Measurements from ENCODE around the gene MYZAP. TPM values are rescaled to one million over a fixed set of nuclear protein-coding genes. Genes with fewer than 3 reads are reported as not detected.

MYZAP gene
- total RNA-seq, 2 donors from 2014 or later: not detected

DNA sequence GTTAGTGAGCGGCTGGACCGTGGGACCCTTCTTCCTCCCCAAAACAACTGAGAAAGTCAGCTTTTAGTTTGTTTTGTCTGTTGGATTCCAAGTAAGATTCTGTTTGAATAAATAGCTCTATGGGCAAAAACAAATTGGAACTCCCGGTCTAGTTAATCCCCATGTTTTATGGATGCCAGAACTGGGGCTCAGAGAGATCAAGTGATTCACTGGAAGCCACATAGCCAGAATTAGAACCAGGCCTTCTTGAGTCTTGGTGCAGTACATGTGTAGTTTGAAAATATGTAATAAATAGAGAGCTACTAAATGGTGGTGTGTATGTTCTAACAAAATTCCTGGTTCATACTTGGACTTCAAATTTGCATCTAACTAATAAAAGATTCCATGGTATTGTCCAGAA, 85.5 kb downstream of the MYZAP start:
- no peak overlapping the region for H3K4me3 Mint-ChIP-seq
- ATAC-seq (no peak), DNase-seq (ENCODE audit: low spot score) (no peak)
- peaks cover 4 to 8% of the 10 kb centered on the region in 2 donors for H3K4me1 Mint-ChIP-seq (ENCODE audit: low read depth in 2 of 2)
- H3K27ac Mint-ChIP-seq: no peak overlapping the region
- no peaks in the 10 kb centered on the region for H3K9me3 Mint-ChIP-seq
- H3K27me3 Mint-ChIP-seq: peaks cover 23 to 27% of the 10 kb centered on the region in 2 donors
- no peaks in the 10 kb centered on the region for H3K36me3 Mint-ChIP-seq

DNA sequence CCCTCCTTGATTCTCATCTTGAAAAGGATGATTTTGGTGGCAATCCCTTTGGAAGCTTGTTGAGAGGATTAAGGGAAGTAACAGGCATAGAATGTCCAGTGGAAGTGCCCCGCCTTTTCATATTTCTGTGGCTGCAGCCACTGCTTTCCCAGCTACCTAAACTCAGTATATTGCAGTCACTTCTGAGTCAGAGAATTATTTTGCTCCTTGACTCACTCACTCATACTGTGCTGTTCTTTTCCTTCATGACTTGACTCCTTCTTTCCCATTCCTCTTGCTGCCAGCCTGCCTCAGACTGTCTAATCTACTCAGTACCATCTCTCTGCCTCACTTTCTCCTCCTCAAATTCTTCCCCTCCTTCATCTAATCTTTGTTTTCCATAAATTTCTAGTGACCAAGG, 88.3 kb downstream of the MYZAP start:
- no peak for ATAC-seq

DNA sequence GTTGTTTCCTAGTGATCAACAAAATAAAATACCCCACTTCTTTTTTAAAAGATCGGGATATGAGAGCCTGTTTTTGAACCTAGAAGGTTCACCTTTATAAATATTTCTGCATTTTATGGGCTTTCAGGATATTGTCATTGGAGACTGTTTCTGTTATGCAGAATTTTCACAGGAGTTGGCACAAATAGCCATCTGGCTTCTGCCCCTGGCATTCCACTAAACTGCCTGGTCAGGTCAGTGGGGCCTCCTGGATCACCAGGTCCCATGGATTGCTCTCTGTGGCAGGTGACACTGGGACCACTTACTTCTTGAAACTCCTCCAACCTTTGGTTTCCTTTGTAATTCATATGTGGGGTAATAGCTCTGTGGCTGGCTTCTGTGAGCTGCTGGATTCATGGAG, 89.3 kb downstream of the MYZAP start:
- Mint-ChIP-seq H3K9me3 (no peaks in the 10 kb centered on the region), H3K4me3 (no peak overlapping the region), H3K36me3 (no peaks in the 10 kb centered on the region), H3K27me3 (peaks cover 0 to 7% of the 10 kb centered on the region in 2 donors), H3K27ac (no peak overlapping the region), H3K4me1 (ENCODE audit: low read depth in 2 of 2) (peaks cover 4 to 8% of the 10 kb centered on the region in 2 donors)
- DNase-seq (ENCODE audit: low spot score) (no peak), ATAC-seq (no peak)

More for the DNA sequence above, 88.3 kb downstream of the MYZAP start:
- Mint-ChIP-seq H3K4me1 (ENCODE audit: low read depth in 2 of 2) (peaks cover 4 to 8% of the 10 kb centered on the region in 2 donors), H3K4me3 (no peak overlapping the region), H3K27me3 (peaks cover 6 to 10% of the 10 kb centered on the region in 2 donors), H3K36me3 (no peaks in the 10 kb centered on the region), H3K9me3 (no peaks in the 10 kb centered on the region), H3K27ac (no peak overlapping the region)
- no peak for DNase-seq (ENCODE audit: low spot score)

DNA sequence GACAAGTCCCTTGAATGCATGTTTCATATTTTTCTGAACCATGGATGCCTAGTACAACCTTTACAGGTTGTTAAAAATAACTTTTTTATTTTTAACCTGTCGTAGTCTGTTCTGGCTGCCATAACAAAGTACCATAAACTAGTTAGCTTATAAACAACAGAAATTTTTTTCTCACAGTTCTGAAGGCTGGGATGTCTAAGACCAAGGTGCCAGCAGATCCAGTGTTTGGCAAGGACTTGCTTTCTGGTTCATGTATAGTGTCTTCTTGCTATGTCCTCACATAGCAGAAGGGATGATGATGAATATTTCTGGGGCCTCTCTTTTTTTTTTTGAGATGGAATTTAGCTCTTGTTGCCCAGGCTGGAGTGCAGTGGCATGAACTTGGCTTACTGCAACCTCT, 91.8 kb downstream of the MYZAP start:
- no peak for ATAC-seq
- no peak for DNase-seq (ENCODE audit: low spot score)
- H3K4me1 Mint-ChIP-seq (ENCODE audit: low read depth in 2 of 2): peaks cover 4 to 8% of the 10 kb centered on the region in 2 donors

DNA sequence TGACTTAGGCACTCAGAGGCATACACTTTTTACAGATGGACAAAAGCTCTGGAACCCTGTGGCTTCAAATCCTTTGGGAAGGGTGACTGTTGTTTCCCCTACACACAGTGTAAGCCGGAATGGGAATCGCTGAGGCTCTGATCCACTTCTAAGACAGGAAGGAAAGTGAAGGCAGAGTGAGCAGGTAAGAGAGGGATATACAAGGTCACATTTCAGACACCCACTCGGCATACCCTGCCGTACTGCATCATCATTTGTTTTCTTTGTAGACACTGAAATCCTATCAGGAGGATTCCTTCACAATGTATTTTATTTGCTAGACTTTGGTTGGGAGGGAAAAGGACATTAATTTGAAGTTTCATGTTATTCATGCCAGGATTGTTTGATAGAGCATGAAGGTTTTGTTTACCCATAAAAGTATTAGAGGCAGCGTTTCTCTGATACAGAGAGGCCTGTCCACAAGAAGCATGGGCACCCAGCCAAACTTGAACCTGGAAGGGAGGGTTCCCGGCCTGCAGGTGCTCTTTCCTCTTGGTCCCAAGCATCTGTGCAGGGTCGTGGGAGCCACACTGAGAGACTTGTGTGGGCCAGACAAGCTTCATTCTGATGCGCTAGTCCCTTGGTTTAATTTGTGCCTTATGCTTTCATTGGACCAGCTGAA, 92.9 kb downstream of the MYZAP start:
- peaks cover 4 to 8% of the 10 kb centered on the region in 2 donors for H3K4me1 Mint-ChIP-seq (ENCODE audit: low read depth in 2 of 2)
- no peak overlapping the region for H3K27ac Mint-ChIP-seq
- DNase-seq (ENCODE audit: low spot score) (no peak), ATAC-seq (no peak)
- no peak overlapping the region for H3K4me3 Mint-ChIP-seq
- H3K9me3 Mint-ChIP-seq: no peaks in the 10 kb centered on the region
- H3K36me3 Mint-ChIP-seq: no peaks in the 10 kb centered on the region
- peaks cover 0 to 3% of the 10 kb centered on the region in 2 donors for H3K27me3 Mint-ChIP-seq

More for the DNA sequence above, 91.8 kb downstream of the MYZAP start:
- H3K9me3 Mint-ChIP-seq: no peaks in the 10 kb centered on the region
- H3K27ac Mint-ChIP-seq: no peak overlapping the region
- no peak overlapping the region for H3K4me3 Mint-ChIP-seq
- H3K27me3 Mint-ChIP-seq: peaks cover 0 to 7% of the 10 kb centered on the region in 2 donors
- H3K36me3 Mint-ChIP-seq: no peaks in the 10 kb centered on the region

DNA sequence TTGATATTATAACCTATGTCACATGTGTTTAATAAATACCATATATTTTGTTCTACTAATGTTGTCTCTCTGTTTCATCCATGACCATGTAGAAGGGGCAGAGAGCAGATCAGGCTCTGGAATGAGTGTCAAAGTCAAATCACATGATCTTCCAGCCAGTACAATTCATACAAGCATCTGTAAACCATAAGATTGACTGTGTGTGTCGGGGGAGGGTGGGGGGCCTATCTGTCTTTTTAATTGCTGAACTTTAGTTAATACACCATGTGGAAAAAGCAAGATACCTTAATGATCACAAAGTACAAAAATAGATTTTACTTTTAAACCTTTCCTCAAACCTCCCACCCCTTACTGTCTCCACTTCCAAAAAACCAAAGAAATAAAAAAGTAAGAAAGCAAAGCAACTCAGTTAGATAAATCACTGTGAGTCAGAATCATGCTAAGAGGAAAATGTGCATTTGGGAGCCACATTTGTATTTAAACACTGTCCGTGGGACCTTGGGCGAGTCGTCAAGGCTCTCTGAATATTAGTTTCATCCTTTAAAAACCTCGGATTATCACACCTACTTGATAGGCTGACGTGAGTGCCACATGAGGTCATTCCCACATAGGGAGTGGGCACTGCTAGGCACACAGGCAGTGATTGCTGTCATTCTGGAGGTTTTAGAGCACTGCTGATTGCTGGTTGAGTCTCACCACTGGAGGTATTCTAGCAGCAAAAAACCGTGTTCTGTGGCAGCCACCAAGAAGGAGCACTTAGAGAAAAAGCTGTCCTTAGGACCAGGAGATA, 93.8 kb downstream of the MYZAP start:
- Mint-ChIP-seq H3K9me3 (no peaks in the 10 kb centered on the region), H3K36me3 (no peaks in the 10 kb centered on the region), H3K4me3 (no peak overlapping the region), H3K27me3 (no peaks in the 10 kb centered on the region), H3K27ac (no peak overlapping the region), H3K4me1 (ENCODE audit: low read depth in 2 of 2) (peaks cover 0 to 2% of the 10 kb centered on the region in 2 donors)
- ATAC-seq (no peak), DNase-seq (ENCODE audit: low spot score) (no peak)

DNA sequence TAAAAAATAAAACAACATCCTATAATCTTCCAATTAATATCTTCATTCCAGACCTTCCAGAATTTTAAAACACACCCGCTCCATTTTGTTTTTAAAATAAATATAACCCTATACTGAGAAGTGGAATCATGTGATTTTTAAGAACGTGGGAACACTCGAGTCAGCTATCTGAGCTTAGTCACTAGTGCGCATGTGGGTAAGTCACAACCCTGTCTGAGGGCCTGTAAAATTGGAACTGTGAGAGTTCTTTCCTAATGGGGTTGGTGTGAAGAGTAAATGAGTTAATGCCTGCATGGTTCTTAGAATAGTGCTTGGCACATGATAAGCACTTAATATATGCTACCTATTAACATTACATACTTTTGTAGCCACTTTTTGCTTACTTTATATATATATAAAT, 95.0 kb downstream of the MYZAP start:
- Mint-ChIP-seq H3K9me3 (no peaks in the 10 kb centered on the region), H3K27me3 (no peaks in the 10 kb centered on the region), H3K36me3 (no peaks in the 10 kb centered on the region), H3K4me3 (no peak overlapping the region), H3K27ac (no peak overlapping the region), H3K4me1 (ENCODE audit: low read depth in 2 of 2) (no peaks in the 10 kb centered on the region)
- no peak for DNase-seq (ENCODE audit: low spot score)
- ATAC-seq: no peak

DNA sequence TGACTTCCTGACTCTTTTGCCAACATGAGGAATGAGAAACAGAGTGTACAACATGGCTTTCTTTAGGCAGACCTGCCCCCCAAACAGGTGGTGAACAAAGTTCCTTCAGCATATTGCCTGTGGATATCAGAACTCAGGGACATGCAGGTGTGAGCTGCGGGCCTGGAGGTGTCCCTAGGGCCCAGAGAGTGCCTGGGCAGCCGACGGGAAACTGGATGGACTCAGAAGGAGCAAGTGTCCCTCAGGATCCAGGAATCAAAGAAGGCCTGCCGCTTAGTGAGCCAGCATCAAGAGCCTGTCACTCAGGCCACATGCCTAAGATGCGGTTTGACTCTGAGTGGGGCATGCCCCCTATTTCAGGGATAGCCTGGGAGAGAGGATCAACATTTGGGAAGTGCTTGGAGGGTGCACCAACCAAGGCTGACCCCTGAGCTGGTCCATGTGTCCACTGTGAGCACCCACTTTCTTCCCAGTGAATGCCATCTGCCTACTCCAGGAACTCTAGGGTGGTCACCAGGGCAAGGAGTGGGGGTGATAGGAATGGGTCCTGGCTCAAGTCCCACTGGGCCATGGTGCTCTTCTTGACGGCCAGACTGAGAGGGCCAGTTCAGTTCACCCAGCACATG, 98.8 kb downstream of the MYZAP start:
- Mint-ChIP-seq H3K27me3 (peaks cover 6 to 12% of the 10 kb centered on the region in 2 donors), H3K27ac (no peak overlapping the region), H3K36me3 (no peaks in the 10 kb centered on the region), H3K4me1 (ENCODE audit: low read depth in 2 of 2) (no peaks in the 10 kb centered on the region), H3K4me3 (no peak overlapping the region), H3K9me3 (no peaks in the 10 kb centered on the region)
- ATAC-seq (peak in 1 of 2 donors; percentile 32), DNase-seq (ENCODE audit: low spot score) (no peak)

DNA sequence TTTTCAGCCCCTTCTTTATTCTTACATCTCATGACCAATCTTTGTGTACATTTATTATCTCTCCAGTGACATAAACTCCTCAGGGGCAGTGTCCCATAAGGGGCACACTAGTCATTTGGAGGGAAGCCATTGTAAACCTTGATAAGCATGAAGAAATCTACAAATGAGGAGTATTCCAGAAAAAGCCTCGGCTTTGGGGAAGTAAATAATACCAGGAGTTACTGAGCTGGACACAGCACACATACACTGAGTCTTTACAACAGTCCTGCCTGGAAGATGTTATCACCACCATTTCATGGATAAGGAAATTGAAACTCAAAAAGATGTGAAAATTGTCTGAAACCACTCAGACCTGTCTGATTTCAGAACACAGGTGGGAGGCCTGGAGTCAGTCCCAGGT, 99.4 kb downstream of the MYZAP start:
- Mint-ChIP-seq H3K4me1 (ENCODE audit: low read depth in 2 of 2) (no peaks in the 10 kb centered on the region), H3K27ac (no peak overlapping the region), H3K4me3 (no peak overlapping the region), H3K9me3 (no peaks in the 10 kb centered on the region), H3K27me3 (peaks cover 7 to 15% of the 10 kb centered on the region in 2 donors), H3K36me3 (no peaks in the 10 kb centered on the region)
- DNase-seq (ENCODE audit: low spot score) (no peak), ATAC-seq (no peak)

DNA sequence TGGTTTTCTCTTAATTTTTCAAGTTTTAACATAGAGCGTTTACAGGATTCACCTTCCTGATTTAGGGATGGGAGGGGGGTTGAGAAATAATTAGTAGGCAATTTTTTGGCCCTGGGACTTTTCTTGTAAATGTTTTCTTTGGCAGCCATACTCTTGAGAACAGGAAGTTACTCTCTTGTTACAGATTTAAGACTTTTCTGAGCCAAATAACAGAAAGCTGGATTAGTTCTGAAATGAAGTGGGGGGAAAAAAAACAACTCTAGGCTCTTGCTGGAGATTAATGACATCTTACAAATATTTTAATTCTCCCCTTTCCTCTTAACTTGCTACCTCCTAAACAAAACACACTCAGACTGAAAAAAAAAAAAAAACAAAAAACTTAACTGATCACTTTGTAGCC, 101.0 kb downstream of the MYZAP start:
- Mint-ChIP-seq H3K27ac (no peak overlapping the region), H3K4me1 (ENCODE audit: low read depth in 2 of 2) (no peaks in the 10 kb centered on the region), H3K36me3 (no peaks in the 10 kb centered on the region), H3K27me3 (peaks cover 7 to 15% of the 10 kb centered on the region in 2 donors), H3K9me3 (no peaks in the 10 kb centered on the region), H3K4me3 (no peak overlapping the region)
- ATAC-seq (no peak), DNase-seq (ENCODE audit: low spot score) (no peak)

DNA sequence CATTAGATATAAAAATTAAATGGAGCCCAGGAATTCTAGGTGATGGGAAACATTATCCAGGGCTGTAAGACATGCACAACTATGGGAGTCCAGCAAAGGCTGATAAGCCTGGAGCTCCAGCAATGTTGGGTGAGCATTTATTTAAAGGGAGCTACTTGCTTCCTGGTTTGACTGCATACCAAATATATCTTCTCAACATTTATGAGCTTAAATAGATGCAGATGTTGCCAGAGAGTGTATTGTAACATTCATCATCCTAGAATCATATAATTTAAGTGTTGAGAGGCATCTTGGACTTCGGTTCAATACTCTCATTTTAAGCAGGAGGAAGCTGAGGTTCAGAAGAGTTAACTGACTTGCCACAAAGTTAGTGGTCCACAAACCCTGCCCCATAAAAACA, 102.6 kb downstream of the MYZAP start:
- H3K27ac Mint-ChIP-seq: no peak overlapping the region
- peaks cover 12 to 28% of the 10 kb centered on the region in 2 donors for H3K27me3 Mint-ChIP-seq
- no peak overlapping the region for H3K4me3 Mint-ChIP-seq
- H3K4me1 Mint-ChIP-seq (ENCODE audit: low read depth in 2 of 2): no peaks in the 10 kb centered on the region
- no peaks in the 10 kb centered on the region for H3K9me3 Mint-ChIP-seq
- ATAC-seq (no peak), DNase-seq (ENCODE audit: low spot score) (no peak)
- no peaks in the 10 kb centered on the region for H3K36me3 Mint-ChIP-seq

DNA sequence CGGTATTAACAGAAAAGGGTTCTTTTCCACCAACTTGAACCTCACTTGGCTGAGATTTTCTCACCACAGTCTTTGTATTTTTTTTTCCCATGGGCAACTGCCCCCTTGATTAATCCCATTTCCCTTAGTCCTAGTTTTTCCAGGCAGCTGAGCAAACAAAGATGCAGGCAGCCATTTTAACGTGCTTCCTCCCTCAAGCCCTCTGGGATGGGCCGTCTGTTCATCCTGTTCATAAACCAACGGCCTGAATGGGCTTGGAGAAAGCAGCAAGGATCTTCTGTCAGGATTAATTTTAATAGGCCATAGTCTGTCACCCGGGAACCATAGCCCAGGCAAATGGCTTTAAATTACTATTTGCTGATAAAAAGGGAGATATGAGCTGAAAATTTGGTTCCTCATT, 104.4 kb downstream of the MYZAP start:
- H3K27me3 Mint-ChIP-seq: peaks cover 26 to 46% of the 10 kb centered on the region in 2 donors
- no peak overlapping the region for H3K4me3 Mint-ChIP-seq
- H3K9me3 Mint-ChIP-seq: no peaks in the 10 kb centered on the region
- ATAC-seq (no peak), DNase-seq (ENCODE audit: low spot score) (no peak)
- no peaks in the 10 kb centered on the region for H3K4me1 Mint-ChIP-seq (ENCODE audit: low read depth in 2 of 2)
- no peak overlapping the region for H3K27ac Mint-ChIP-seq
- no peaks in the 10 kb centered on the region for H3K36me3 Mint-ChIP-seq

DNA sequence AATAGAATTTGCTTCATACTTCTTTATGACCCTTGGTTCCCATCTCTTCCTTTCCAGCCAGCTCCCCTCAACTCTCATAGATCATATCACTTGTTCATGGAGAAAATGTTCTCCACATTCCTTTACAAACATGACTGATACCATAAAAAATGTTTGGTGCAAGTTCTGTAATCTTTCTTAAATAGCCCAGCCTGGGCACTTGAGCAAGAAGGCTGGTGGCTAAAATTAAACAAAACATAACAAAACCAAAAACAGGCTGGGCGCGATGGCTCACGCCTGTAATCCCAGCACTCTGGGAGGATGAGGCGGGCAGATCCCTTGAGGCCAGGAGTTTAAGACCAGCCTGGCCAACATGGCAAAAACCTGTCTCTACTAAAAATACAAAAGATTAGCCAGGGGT, 105.9 kb downstream of the MYZAP start:
- H3K36me3 Mint-ChIP-seq: no peaks in the 10 kb centered on the region
- H3K9me3 Mint-ChIP-seq: no peaks in the 10 kb centered on the region
- peaks cover 35 to 60% of the 10 kb centered on the region in 2 donors for H3K27me3 Mint-ChIP-seq
- no peak overlapping the region for H3K4me3 Mint-ChIP-seq
- no peaks in the 10 kb centered on the region for H3K4me1 Mint-ChIP-seq (ENCODE audit: low read depth in 2 of 2)
- ATAC-seq: no peak
- DNase-seq (ENCODE audit: low spot score): no peak
- H3K27ac Mint-ChIP-seq: no peak overlapping the region

DNA sequence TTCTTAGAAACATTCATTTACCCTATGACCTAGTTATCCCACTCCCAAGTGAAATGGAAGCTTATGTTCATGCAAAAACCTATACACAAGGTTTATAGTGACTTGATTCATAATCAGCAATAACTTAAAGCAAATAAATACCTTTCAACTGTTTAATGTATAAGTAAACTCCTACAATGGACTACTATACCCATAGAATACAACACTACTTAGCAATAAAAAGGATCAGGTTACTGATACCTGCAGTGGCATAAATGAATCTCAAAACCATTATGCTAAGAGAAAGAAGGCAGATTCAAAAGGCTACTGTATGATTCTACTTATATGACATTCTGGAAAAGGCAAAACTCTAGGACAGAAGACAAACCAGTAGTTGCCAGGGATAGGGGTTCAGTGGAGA, 106.5 kb downstream of the MYZAP start:
- peaks cover 39 to 65% of the 10 kb centered on the region in 2 donors for H3K27me3 Mint-ChIP-seq
- no peak overlapping the region for H3K4me3 Mint-ChIP-seq
- H3K36me3 Mint-ChIP-seq: no peaks in the 10 kb centered on the region
- H3K27ac Mint-ChIP-seq: no peak overlapping the region
- H3K9me3 Mint-ChIP-seq: no peaks in the 10 kb centered on the region
- DNase-seq (ENCODE audit: low spot score) (no peak), ATAC-seq (no peak)
- H3K4me1 Mint-ChIP-seq (ENCODE audit: low read depth in 2 of 2): no peaks in the 10 kb centered on the region
